Astrocyte of the cerebellum (primary cell): ENCODE measurements around the gene GNRHR.
"Not testable (repeated sequence)": the region's sequence is repeated elsewhere in the genome, so short reads cannot be mapped to it uniquely, and the experiment has no call there.

Experiments
- DNase-seq: peaks from one replicate; pipeline ENCODE4 v3.0.0-alpha.2; 2011; ENCODE audit warnings: low read depth
- H3K4me3 ChIP-seq: 2 replicates; pipeline ENCODE4 v1.5.1; 2011; ENCODE audit warnings: mild to moderate bottlenecking, low read depth, low read length, moderate library complexity
- in situ Hi-C: cut with HindIII; loops from 2 replicates; pipeline ENCODE4 v1.10.0; 2017; ENCODE audit warnings: low sequenced_read_pairs
- TF ChIP-seq, protein P1 (sequence below): IDR thresholded peaks from 2 replicates; pipeline ENCODE4 v1.5.1; 2012; ENCODE audit warnings: low read length, low read depth, moderate library complexity, mild to moderate bottlenecking; ENCODE audit errors: missing control alignments

The GNRHR gene

GRCh38 chr4:67736262-67736661 is 17.9 kb downstream of the GNRHR start:
- in situ Hi-C loops: no loop called here
- TF ChIP-seq, protein P1, sequence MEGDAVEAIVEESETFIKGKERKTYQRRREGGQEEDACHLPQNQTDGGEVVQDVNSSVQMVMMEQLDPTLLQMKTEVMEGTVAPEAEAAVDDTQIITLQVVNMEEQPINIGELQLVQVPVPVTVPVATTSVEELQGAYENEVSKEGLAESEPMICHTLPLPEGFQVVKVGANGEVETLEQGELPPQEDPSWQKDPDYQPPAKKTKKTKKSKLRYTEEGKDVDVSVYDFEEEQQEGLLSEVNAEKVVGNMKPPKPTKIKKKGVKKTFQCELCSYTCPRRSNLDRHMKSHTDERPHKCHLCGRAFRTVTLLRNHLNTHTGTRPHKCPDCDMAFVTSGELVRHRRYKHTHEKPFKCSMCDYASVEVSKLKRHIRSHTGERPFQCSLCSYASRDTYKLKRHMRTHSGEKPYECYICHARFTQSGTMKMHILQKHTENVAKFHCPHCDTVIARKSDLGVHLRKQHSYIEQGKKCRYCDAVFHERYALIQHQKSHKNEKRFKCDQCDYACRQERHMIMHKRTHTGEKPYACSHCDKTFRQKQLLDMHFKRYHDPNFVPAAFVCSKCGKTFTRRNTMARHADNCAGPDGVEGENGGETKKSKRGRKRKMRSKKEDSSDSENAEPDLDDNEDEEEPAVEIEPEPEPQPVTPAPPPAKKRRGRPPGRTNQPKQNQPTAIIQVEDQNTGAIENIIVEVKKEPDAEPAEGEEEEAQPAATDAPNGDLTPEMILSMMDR: no peak

DNA sequence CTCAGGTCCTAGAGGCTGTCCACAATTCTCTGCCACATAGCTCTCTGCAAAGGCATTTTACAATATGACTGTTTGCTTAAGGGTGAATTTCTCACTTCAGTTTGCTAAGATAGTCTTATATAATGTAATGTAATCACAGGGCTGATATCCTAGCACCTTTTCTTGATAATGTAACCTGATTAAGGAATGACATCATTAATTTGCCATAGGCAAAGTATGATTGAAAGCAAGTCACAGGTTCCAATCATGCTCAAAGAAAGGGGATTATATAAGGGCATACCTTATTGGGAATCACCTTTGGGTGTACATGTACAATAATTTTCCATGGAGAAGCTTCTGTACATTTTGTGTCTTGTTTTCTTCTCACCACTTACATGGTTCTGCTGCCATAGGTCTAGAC is 18.9 kb downstream of the GNRHR start:
- no peak overlapping the region for H3K4me3 ChIP-seq
- in situ Hi-C loops: no loop called here
- no peak for DNase-seq
- TF ChIP-seq, protein P1: no peak

More at GRCh38 chr4:67736262-67736661, 17.9 kb downstream of the GNRHR start:
- no peak for DNase-seq
- H3K4me3 ChIP-seq: no peak overlapping the region

DNA sequence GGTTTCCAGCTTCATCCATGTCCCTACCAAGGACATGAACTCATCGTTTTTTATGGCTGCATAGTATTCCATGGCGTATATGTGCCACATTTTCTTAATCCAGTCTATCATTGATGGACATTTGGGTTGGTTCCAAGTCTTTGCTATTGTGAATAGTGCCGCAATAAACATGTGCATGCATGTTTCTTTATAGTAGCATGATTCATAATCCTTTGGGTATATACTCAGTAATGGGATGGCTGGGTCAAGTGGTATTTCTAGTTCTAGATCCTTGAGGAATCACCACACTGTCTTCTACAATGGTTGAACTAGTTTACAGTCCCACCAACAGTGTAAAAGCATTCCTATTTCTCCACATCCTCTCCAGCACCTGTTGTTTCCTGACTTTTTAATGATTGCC is 23.7 kb downstream of the GNRHR start:
- DNase-seq, H3K4me3 ChIP-seq, in situ Hi-C loops: not testable (repeated sequence)

DNA sequence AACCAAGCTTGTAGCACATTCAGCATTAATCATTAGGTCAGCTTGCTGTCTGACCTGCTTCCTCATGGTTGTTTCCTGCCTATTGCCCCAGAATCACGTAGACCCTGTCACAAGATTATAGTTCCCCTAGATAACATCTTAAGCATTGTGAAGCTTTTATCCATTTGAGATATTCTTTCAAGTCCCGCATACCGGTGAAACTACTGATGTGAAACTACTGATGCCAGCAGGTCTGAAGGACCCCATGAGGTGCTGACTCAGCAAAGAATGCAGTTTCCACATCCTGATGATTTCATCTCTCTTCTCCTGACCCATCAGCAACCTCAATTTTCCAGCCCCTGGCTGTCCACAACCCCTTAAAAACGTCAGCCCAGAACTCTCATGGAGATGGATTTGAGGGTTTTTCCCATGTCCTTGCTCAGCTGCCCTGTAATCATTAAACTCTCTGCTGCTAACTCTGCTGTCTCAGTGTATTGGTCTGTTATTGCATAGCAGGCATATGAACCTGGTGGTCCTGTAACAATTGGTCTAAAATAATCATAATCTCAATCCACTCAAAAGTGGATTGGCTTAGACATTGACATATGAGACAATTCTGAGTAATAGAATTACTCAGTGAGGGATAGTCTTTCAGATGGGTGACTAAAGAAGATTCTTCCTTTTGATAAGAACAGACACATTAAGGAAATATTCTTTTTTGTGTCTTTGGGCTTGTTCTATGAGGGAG is 26.9 kb downstream of the GNRHR start:
- no peak overlapping the region for H3K4me3 ChIP-seq
- in situ Hi-C loops: no loop called here
- peak; percentile 45 for DNase-seq
- TF ChIP-seq, protein P1: no peak

GRCh38 chr4:67725981-67726380 is 28.2 kb downstream of the GNRHR start:
- no peak for DNase-seq
- H3K4me3 ChIP-seq: no peak overlapping the region
- in situ Hi-C loops: no loop called here
- TF ChIP-seq, protein P1: no peak

DNA sequence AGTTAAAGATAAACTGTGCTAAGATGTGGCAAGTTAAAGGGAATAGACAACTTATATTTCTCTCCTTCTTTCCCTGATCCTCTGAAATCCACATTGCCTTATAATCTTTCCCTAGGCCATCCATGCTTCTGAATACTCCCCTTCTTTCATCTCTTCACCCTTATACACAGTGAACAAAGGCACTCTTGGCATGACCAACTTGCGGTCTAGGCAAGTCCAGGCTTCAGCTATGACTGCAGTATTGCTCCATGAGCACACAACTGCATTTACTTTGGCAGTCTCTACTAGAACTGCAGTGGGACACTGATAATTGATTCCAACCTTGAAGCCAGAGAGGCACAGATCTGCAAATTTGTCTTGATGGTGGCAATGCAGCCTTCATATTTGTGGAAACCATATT is 29.1 kb downstream of the GNRHR start:
- in situ Hi-C loops: no loop called here
- TF ChIP-seq, protein P1: no peak
- H3K4me3 ChIP-seq: no peak overlapping the region
- no peak for DNase-seq

- no peak overlapping the region for H3K4me3 ChIP-seq
- in situ Hi-C loops: no loop called here
- DNase-seq: no peak
- TF ChIP-seq, protein P1: no peak
These were observed 30.2 kb downstream of the GNRHR start for GRCh38 chr4:67723949-67724348.
